IMR-90 (cell line): Measurements from ENCODE around the gene IL13. TPM values are rescaled to one million over a fixed set of nuclear protein-coding genes. Genes with fewer than 3 reads are reported as not detected.

Experiments
- ATAC-seq: fragments of 200-7000 bp; cut with Tn5 transposase; 2 replicates; pipeline ENCODE4 v1.9.1; 2020; ENCODE audit warnings: low read depth, mild to moderate bottlenecking, moderate library complexity
- BruUV-seq: library from RNA; stranded (reverse); fragments of 400-500 nt; replicated peaks from 2 replicates; lab custom pipeline; 2021; lab: Mats Ljungman, UMichigan
- CTCF ChIA-PET: fragments of 300-600 bp; formaldehyde crosslinking; extraction: SDS; loops from one replicate; lab custom pipeline; 2021; ENCODE audit warnings: antibody characterized with exemption; lab: Yijun Ruan, JAX
- POLR2A ChIA-PET: fragments of 300-600 bp; sonication (Branson Sonifier 250); formaldehyde crosslinking; loops from one replicate; lab custom pipeline; 2022; ENCODE audit warnings: antibody characterized with exemption; ENCODE audit not compliant: unreplicated experiment; lab: Charles Lee
- DNase-seq: peaks from one replicate; pipeline ENCODE4 v3.0.0; 2013
- H2AFZ ChIP-seq: replicated peaks from 2 replicates; pipeline ENCODE3; 2013; ENCODE audit warnings: low read length, mild to moderate bottlenecking; ENCODE audit not compliant: poor library complexity
- H2AK5ac ChIP-seq: 2 replicates; pipeline ENCODE4 v1.6.1; 2013; ENCODE audit warnings: low read depth, low read length, inconsistent platforms
- H2AK9ac ChIP-seq: replicated peaks from 2 replicates; pipeline ENCODE3; 2013; ENCODE audit warnings: mild to moderate bottlenecking, low read depth, low read length, moderate library complexity; ENCODE audit not compliant: poor library complexity
- H2BK120ac ChIP-seq: 2 replicates; pipeline ENCODE4 v1.6.1; 2013; ENCODE audit warnings: low read depth, low read length, inconsistent platforms
- H2BK15ac ChIP-seq: 3 replicates; pipeline ENCODE4 v1.6.1; 2013; ENCODE audit warnings: low read depth, low read length, inconsistent platforms
- H2BK20ac ChIP-seq: 2 replicates; pipeline ENCODE4 v1.6.1; 2013; ENCODE audit warnings: low read depth, mild to moderate bottlenecking, inconsistent platforms, low read length, moderate library complexity
- H2BK5ac ChIP-seq: 2 replicates; pipeline ENCODE4 v1.6.1; 2013; ENCODE audit warnings: mild to moderate bottlenecking, low read depth, low read length, inconsistent platforms; ENCODE audit not compliant: poor library complexity, severe bottlenecking
- H3K14ac ChIP-seq: replicated peaks from 2 replicates; pipeline ENCODE4 v1.6.1; 2013; ENCODE audit warnings: low read depth, low read length, inconsistent platforms
- H3K18ac ChIP-seq: 2 replicates; pipeline ENCODE4 v1.6.1; 2013; ENCODE audit warnings: low read depth, low read length, control low read depth
- H3K23ac ChIP-seq: 2 replicates; pipeline ENCODE4 v1.6.1; 2013; ENCODE audit warnings: low read depth, low read length, inconsistent platforms
- H3K27ac ChIP-seq: 2 replicates; pipeline ENCODE4 v1.5.1; 2013; ENCODE audit warnings: mild to moderate bottlenecking, control low read depth, low read length; ENCODE audit not compliant: insufficient read depth
- H3K27me3 ChIP-seq: 2 replicates; pipeline ENCODE4 v1.6.1; 2013; ENCODE audit warnings: low read length; ENCODE audit not compliant: control insufficient read depth, insufficient read depth
- H3K36me3 ChIP-seq: 2 replicates; pipeline ENCODE4 v1.6.1; 2013; ENCODE audit warnings: low read length, mixed read lengths; ENCODE audit not compliant: control insufficient read depth, insufficient read depth
- H3K4ac ChIP-seq: 2 replicates; pipeline ENCODE4 v1.6.1; 2013; ENCODE audit warnings: low read depth, low read length, inconsistent platforms
- H3K4me1 ChIP-seq: 2 replicates; pipeline ENCODE4 v1.6.1; 2013; ENCODE audit warnings: low read length, mixed read lengths; ENCODE audit not compliant: control insufficient read depth, insufficient read depth
- H3K4me2 ChIP-seq: 2 replicates; pipeline ENCODE4 v1.6.1; 2013; ENCODE audit warnings: low read depth, mild to moderate bottlenecking, control low read depth, low read length, moderate library complexity
- H3K4me3 ChIP-seq: 2 replicates; pipeline ENCODE4 v1.5.1; 2013; ENCODE audit warnings: low read depth, mild to moderate bottlenecking, control low read depth, low read length, moderate library complexity; ENCODE audit not compliant: insufficient read depth
- H3K56ac ChIP-seq: 2 replicates; pipeline ENCODE4 v1.6.1; 2013; ENCODE audit warnings: low read length, inconsistent platforms; ENCODE audit not compliant: insufficient read depth; ENCODE audit errors: extremely low read depth
- H3K79me1 ChIP-seq, 2 experiments: 2 replicates each; pipeline ENCODE4 v1.6.1; 2013; ENCODE audit warnings: low read length in 2 of 2, inconsistent platforms in 1 of 2, low read depth in 1 of 2
- H3K9ac ChIP-seq: 2 replicates; pipeline ENCODE4 v1.6.1; 2013; ENCODE audit warnings: low read depth, low read length, control low read depth
- H3K9me1 ChIP-seq: 2 replicates; pipeline ENCODE4 v1.6.1; 2013; ENCODE audit warnings: low read length, inconsistent platforms; ENCODE audit not compliant: insufficient read depth
- H3K9me3 ChIP-seq: 2 replicates; pipeline ENCODE4 v1.6.1; 2013; ENCODE audit warnings: low read length; ENCODE audit not compliant: control insufficient read depth, insufficient read depth
- H4K20me1 ChIP-seq: 2 replicates; pipeline ENCODE4 v1.6.1; 2013; ENCODE audit warnings: low read length, inconsistent platforms; ENCODE audit not compliant: insufficient read depth
- H4K5ac ChIP-seq: 2 replicates; pipeline ENCODE4 v1.6.1; 2013; ENCODE audit warnings: mild to moderate bottlenecking, low read depth, low read length, control low read depth
- H4K8ac ChIP-seq, 2 experiments: 2 replicates each; pipeline ENCODE4 v1.6.1; 2013; ENCODE audit warnings: low read depth in 2 of 2, low read length in 2 of 2, control low read depth in 1 of 2, inconsistent platforms in 1 of 2
- H4K91ac ChIP-seq: 2 replicates; pipeline ENCODE4 v1.6.1; 2013; ENCODE audit warnings: low read depth, low read length, inconsistent platforms; ENCODE audit not compliant: insufficient read depth
- BHLHE40 ChIP-seq: fragments of 150-350 bp; IDR thresholded peaks from 2 replicates; pipeline ENCODE4 v1.6.1; 2016; ENCODE audit warnings: mild to moderate bottlenecking, low read depth, low read length
- CEBPB ChIP-seq: IDR thresholded peaks from 2 replicates; pipeline ENCODE4 v1.6.1; 2012; ENCODE audit warnings: low read depth, low read length, improper control_type of control experiment
- CHD1 ChIP-seq: IDR thresholded peaks from 2 replicates; pipeline ENCODE4 v1.6.1; 2012; ENCODE audit warnings: low read depth, low read length, improper control_type of control experiment
- MAFK ChIP-seq: IDR thresholded peaks from 2 replicates; pipeline ENCODE4 v1.6.1; 2012; ENCODE audit warnings: low read depth, low read length, improper control_type of control experiment
- POLR2A ChIP-seq: IDR thresholded peaks from 2 replicates; pipeline ENCODE4 v1.6.1; 2012; ENCODE audit warnings: mild to moderate bottlenecking, low read depth, low read length
- RCOR1 ChIP-seq: IDR thresholded peaks from 2 replicates; pipeline ENCODE4 v1.6.1; 2012; ENCODE audit warnings: mild to moderate bottlenecking, low read length, improper control_type of control experiment; ENCODE audit not compliant: insufficient replicate concordance
- WGBS, 2 experiments: methylation state at CpG; one replicate each; pipeline versions ENCODE4 v1.1.5 to v1.1.7; 2013; ENCODE audit warnings: missing lambda C conversion rate in 2 of 2; ENCODE audit not compliant: insufficient read length in 1 of 2; ENCODE audit errors: extremely low coverage in 2 of 2; 5-methylcytosine and 5-hydroxymethylcytosine counted together
- dilution Hi-C: fragments of 300-500 bp; cut with HindIII; formaldehyde crosslinking; loops from one replicate; pipeline ENCODE4 v1.14.3; 2018; ENCODE audit warnings: low sequenced_read_pairs; ENCODE audit not compliant: unreplicated experiment
- in situ Hi-C: fragments of 300-500 bp; cut with MboI; formaldehyde crosslinking; loops from 3 replicates; pipeline ENCODE4 v1.14.3; 2019; ENCODE audit warnings: low sequenced_read_pairs, inconsistent platforms, mixed read lengths
- intact Hi-C: fragments of 100-400 bp; cut with micrococcal nuclease; formaldehyde crosslinking; loops from 2 replicates; pipeline ENCODE4 v1.10.0; 2022
- polyA plus RNA-seq, 3 experiments: library from polyadenylated mRNA; depleted of rRNA; stranded (reverse); fragments of >200 nt; gene quantifications; 2 replicates each; pipeline ENCODE4 v1.2.3, GENCODE V29; 2012; ENCODE audit warnings: low replicate concordance in 1 of 3
- total RNA-seq: library from RNA; depleted of rRNA; stranded (reverse); fragments of >200 nt; gene quantifications from 2 replicates; pipeline ENCODE4 v1.2.3, GENCODE V29; 2012
- TF ChIP-seq, protein P1 (sequence below): conservative IDR thresholded peaks from 2 replicates; pipeline ENCODE4 v1.5.1; 2012; ENCODE audit warnings: mild to moderate bottlenecking, low read depth, low read length, improper control_type of control experiment
- TF ChIP-seq, protein P2 (sequence below): fragments of 150-350 bp; IDR thresholded peaks from 2 replicates; pipeline ENCODE4 v1.6.1; 2017; ENCODE audit warnings: mild to moderate bottlenecking, antibody characterized with exemption, low read length, low read depth

The IL13 gene
- total and polyA plus RNA-seq, 2 of the 4 experiments (the other 2 are of a cell fraction), result not detected

DNA sequence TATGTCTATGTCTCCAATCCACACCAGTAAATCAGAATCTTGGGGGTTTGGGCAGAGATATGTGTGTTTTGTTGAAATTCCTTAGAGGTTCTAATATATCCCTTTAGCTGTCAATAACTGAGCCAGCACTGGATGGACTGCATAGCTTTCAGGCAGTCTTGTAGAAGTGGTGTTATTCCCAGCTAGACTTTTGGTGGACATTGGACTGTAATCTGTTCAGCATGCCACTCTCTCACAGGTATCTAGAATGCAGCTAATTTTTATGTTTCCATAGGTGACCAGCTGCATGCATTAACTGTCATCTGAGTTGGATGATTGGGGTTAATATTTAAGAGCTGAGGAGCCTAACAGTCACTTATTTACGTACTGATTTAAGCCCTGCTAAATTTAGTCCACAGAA, 45.1 kb upstream of the IL13 start:
- CTCF ChIA-PET, result no interaction called here

More for the DNA sequence above, 45.1 kb upstream of the IL13 start:
- Histone ChIP-seq H3K4me3 (no peak overlapping the region), H3K4me1 (no peaks in the 10 kb centered on the region), H4K20me1 (no peaks in the 10 kb centered on the region), H3K56ac (no peak overlapping the region), H3K4me2 (no peak overlapping the region), H2BK120ac (no peak overlapping the region), H2AK5ac (no peak overlapping the region), H4K91ac (no peak overlapping the region), H3K14ac (no peak overlapping the region), H2AFZ (no peak overlapping the region), H3K9me1 (no peaks in the 10 kb centered on the region), H3K9ac (no peak overlapping the region), H2BK20ac (no peak overlapping the region), H3K18ac (no peak overlapping the region), H3K79me1 (no peaks in the 10 kb centered on the region), H2AK9ac (no peak overlapping the region), H3K4ac (no peak overlapping the region), H2BK15ac (no peak overlapping the region), H3K23ac (no peak overlapping the region), H3K27me3 (no peaks in the 10 kb centered on the region), H3K27ac (no peak overlapping the region), H3K36me3 (peaks cover 13% of the 10 kb centered on the region; the same call in 1 of the 2 replicates), H4K5ac (no peak overlapping the region), H4K8ac (no peak overlapping the region), H2BK5ac (no peak overlapping the region), H3K9me3 (no peaks in the 10 kb centered on the region)
- no peak for DNase-seq
- WGBS, 2 experiments, result no CpG with 5 or more reads among the region's 1 CpG
- in situ Hi-C loops, result no loop called here
- dilution Hi-C loops, result no loop called here
- intact Hi-C loops, result loop anchor here (5.0 kb wide), 2 partner anchors 41 to 94 kb away; no protein-coding TSS in a partner anchor
- POLR2A ChIA-PET, result no interaction called here
- TF ChIP-seq MAFK (no peak), BHLHE40 (no peak), RCOR1 (no peak), CHD1 (no peak), POLR2A (no peak), CEBPB (no peak)
- TF ChIP-seq, protein P1, sequence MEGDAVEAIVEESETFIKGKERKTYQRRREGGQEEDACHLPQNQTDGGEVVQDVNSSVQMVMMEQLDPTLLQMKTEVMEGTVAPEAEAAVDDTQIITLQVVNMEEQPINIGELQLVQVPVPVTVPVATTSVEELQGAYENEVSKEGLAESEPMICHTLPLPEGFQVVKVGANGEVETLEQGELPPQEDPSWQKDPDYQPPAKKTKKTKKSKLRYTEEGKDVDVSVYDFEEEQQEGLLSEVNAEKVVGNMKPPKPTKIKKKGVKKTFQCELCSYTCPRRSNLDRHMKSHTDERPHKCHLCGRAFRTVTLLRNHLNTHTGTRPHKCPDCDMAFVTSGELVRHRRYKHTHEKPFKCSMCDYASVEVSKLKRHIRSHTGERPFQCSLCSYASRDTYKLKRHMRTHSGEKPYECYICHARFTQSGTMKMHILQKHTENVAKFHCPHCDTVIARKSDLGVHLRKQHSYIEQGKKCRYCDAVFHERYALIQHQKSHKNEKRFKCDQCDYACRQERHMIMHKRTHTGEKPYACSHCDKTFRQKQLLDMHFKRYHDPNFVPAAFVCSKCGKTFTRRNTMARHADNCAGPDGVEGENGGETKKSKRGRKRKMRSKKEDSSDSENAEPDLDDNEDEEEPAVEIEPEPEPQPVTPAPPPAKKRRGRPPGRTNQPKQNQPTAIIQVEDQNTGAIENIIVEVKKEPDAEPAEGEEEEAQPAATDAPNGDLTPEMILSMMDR, result no peak
- TF ChIP-seq, protein P2, sequence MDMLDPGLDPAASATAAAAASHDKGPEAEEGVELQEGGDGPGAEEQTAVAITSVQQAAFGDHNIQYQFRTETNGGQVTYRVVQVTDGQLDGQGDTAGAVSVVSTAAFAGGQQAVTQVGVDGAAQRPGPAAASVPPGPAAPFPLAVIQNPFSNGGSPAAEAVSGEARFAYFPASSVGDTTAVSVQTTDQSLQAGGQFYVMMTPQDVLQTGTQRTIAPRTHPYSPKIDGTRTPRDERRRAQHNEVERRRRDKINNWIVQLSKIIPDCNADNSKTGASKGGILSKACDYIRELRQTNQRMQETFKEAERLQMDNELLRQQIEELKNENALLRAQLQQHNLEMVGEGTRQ, result no peak
- BruUV-seq, result no TSS peak
- ATAC-seq, result no peak
